Activated T-helper 17 cell treated with anti-CD3 and anti-CD28 coated beads, Interleukin-2, amount 50 U/mL, for 72 hours (primary cell): ENCODE measurements around the gene NOX5. TPM values are rescaled to one million over a fixed set of nuclear protein-coding genes. Genes with fewer than 3 reads are reported as not detected.
"Not testable (repeated sequence)": the region's sequence is repeated elsewhere in the genome, so short reads cannot be mapped to it uniquely, and the experiment has no call there.

Experiments used
- ATAC-seq: fragments of 150-1000 bp; cut with Tn5 transposase; replicated peaks from 2 replicates; pipeline ENCODE4 v1.10.0; 2021; ENCODE audit warnings: mild to moderate bottlenecking, moderate library complexity
- H3K27ac Mint-ChIP-seq: one replicate; pipeline ENCODE4 v1.8.0; 2022; ENCODE audit warnings: mixed read lengths
- H3K27me3 Mint-ChIP-seq: one replicate; pipeline ENCODE4 v1.8.0; 2022; ENCODE audit warnings: mixed read lengths
- H3K36me3 Mint-ChIP-seq: one replicate; pipeline ENCODE4 v1.8.0; 2022; ENCODE audit warnings: low read depth, mild to moderate bottlenecking, mixed read lengths
- H3K4me1 Mint-ChIP-seq: one replicate; pipeline ENCODE4 v1.8.0; 2022; ENCODE audit warnings: mixed read lengths
- H3K4me3 Mint-ChIP-seq: one replicate; pipeline ENCODE4 v1.8.0; 2022; ENCODE audit warnings: mild to moderate bottlenecking, mixed read lengths
- H3K9me3 Mint-ChIP-seq: one replicate; pipeline ENCODE4 v1.8.0; 2022; ENCODE audit warnings: mixed read lengths
- total RNA-seq, 2 donors: library from RNA; stranded (reverse); gene quantifications; one replicate each; pipeline ENCODE4 v1.2.3, GENCODE V29; 2022

Gene NOX5
- not detected for total RNA-seq

DNA sequence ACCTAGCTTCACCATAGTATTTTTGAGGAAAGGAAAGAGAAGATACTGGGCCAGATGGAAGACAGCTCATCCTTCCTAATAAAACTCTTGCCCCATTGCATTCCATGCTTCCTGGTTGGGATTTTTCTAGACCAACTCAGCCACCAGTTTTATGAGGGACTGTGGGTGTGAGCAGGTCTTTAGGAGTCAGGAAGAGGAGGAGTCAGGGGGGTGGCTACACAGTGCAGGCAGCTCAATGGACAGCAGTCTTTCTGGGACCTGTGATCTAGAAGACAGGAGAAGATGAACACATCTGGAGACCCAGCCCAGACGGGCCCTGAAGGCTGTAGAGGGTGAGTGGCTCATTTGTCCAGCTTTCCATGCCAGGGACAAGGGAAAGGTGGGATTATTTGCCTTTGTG is at the start of gene NOX5:
Gene NOX5 (plus strand): TSS at position 242 of the 400 bp plus-strand sequence. CDS start 41 bp downstream, at position 283.
- no peaks in the 10 kb centered on the region for H3K9me3 Mint-ChIP-seq

GRCh38 chr15:68966996-68967395 is 47.5 kb upstream of the NOX5 start:
- H3K9me3 Mint-ChIP-seq: peaks cover 14% of the 10 kb centered on the region
- peaks cover 46% of the 10 kb centered on the region for H3K27me3 Mint-ChIP-seq
- H3K36me3 Mint-ChIP-seq: no peaks in the 10 kb centered on the region
- H3K27ac Mint-ChIP-seq: no peak overlapping the region
- no peaks in the 10 kb centered on the region for H3K4me1 Mint-ChIP-seq
- no peak overlapping the region for H3K4me3 Mint-ChIP-seq
- ATAC-seq: no peak

More for the DNA sequence above, at the start of gene NOX5:
- no peak within 1 kb of the TSS for H3K27ac Mint-ChIP-seq
- no peak for ATAC-seq
- no peaks in the 10 kb centered on the region for H3K4me1 Mint-ChIP-seq
- no peaks in the 10 kb centered on the region for H3K36me3 Mint-ChIP-seq
- peaks cover 15% of the 10 kb centered on the region for H3K27me3 Mint-ChIP-seq
- H3K4me3 Mint-ChIP-seq: no peak within 1 kb of the TSS

DNA sequence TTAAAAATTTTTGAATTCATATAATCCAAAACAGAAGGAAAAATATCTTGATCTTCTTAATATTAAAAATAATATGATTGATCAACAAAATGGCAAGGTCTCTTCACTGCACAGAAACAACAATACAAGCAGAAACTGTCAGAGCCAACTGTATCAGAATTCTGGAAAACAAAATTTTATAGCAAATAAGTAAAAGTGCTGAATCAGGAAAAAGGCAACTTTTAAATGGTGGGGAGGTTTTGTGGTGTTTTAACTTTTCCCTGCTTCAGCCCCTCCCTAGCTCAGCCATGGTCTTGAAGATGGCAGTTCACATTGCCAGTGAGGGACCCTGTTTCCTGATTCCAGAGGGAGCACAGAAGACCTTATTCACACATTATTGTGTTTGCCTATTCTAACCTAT is 46.5 kb upstream of the NOX5 start:
- Mint-ChIP-seq H3K27me3 (peaks cover 50% of the 10 kb centered on the region), H3K27ac (no peak overlapping the region), H3K9me3 (peaks cover 13% of the 10 kb centered on the region), H3K36me3 (no peaks in the 10 kb centered on the region), H3K4me3 (no peak overlapping the region), H3K4me1 (no peaks in the 10 kb centered on the region)
- ATAC-seq: no peak

GRCh38 chr15:68969298-68969697 is 45.2 kb upstream of the NOX5 start:
- Mint-ChIP-seq H3K36me3 (no peaks in the 10 kb centered on the region), H3K27ac (no peak overlapping the region), H3K27me3 (peaks cover 53% of the 10 kb centered on the region), H3K9me3 (peaks cover 13% of the 10 kb centered on the region), H3K4me3 (no peak overlapping the region), H3K4me1 (no peaks in the 10 kb centered on the region)
- no peak for ATAC-seq

- Mint-ChIP-seq H3K4me3 (no peak overlapping the region), H3K9me3 (peaks cover 17% of the 10 kb centered on the region), H3K27ac (no peak overlapping the region), H3K27me3 (peaks cover 44% of the 10 kb centered on the region), H3K4me1 (no peaks in the 10 kb centered on the region), H3K36me3 (no peaks in the 10 kb centered on the region)
- ATAC-seq: no peak
Observed at GRCh38 chr15:68972201-68973065, 42.1 kb upstream of the NOX5 start.

GRCh38 chr15:68975651-68976160 is 38.8 kb upstream of the NOX5 start:
- not testable (repeated sequence) for ATAC-seq, H3K27ac Mint-ChIP-seq, H3K4me3 Mint-ChIP-seq, H3K36me3 Mint-ChIP-seq, H3K9me3 Mint-ChIP-seq, H3K4me1 Mint-ChIP-seq
- peaks cover 36% of the 10 kb centered on the region for H3K27me3 Mint-ChIP-seq

DNA sequence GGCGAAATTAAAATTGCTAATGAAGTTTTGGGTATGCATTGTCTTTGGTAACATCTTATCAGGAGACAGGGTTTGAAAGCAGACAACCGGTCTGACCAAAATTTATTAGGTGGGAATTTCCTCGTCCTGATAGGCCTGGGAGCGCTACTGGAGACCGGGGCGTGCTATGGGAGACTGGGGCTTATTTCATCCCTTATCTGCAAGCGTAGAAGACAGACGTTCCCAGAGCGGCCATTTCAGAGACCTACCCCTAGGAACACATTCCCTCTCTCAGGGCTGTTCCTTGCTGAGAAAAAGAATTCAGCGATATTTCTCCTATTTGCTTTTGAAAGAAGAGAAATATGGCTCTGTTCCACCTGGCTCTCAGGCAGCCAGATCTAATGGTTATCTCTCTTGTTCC is 37.1 kb upstream of the NOX5 start:
- not testable (repeated sequence) for H3K27ac Mint-ChIP-seq, ATAC-seq
- peaks cover 38% of the 10 kb centered on the region for H3K27me3 Mint-ChIP-seq

DNA sequence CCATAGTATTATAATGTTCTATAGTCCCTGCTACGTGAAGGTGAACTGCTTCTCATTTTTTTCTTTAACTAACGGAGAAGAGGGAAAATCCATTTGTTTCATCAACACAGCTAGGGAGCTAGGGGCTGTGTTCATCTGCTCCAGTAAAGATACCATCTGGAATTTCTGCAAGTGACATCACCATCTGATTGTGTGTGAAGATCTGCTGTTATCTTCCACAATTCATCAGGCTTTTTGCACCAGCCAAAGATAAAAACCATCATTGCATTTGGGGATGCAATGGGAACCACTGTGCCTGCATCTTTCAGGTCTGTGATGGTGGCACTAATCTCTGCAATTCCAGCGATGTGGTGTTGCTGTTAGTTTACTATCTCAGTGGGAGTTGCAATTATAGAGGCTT is 35.5 kb upstream of the NOX5 start:
- Mint-ChIP-seq H3K4me1 (no peaks in the 10 kb centered on the region), H3K27ac (no peak overlapping the region), H3K36me3 (no peaks in the 10 kb centered on the region), H3K4me3 (no peak overlapping the region), H3K27me3 (peaks cover 38% of the 10 kb centered on the region), H3K9me3 (peaks cover 4% of the 10 kb centered on the region)
- no peak for ATAC-seq

More for the DNA sequence above, 37.1 kb upstream of the NOX5 start:
- not testable (repeated sequence) for H3K36me3 Mint-ChIP-seq, H3K4me1 Mint-ChIP-seq, H3K9me3 Mint-ChIP-seq, H3K4me3 Mint-ChIP-seq

GRCh38 chr15:68979816-68980215 is 34.7 kb upstream of the NOX5 start:
- Mint-ChIP-seq H3K9me3 (peaks cover 4% of the 10 kb centered on the region), H3K27ac (no peak overlapping the region), H3K4me3 (no peak overlapping the region), H3K4me1 (no peaks in the 10 kb centered on the region), H3K36me3 (no peaks in the 10 kb centered on the region), H3K27me3 (peaks cover 30% of the 10 kb centered on the region)
- no peak for ATAC-seq

DNA sequence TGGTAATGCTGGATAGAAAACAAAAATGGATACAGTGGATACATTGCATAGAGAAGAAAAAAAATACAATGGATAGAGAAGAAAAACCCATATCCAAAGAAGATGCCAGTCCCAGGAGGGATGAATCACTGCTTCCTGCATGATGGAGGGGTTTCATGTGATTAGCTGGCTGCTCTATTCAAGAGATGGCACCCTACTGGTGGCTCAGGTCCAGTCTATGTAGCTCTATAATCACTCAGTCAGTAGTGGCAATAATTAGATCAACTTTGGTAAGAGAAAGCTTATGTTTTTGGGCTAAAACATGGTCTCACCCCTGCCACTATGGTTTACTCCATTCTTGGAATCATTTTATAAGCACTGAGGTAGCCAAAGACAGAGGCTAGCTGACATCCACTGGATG is 33.7 kb upstream of the NOX5 start:
- no peak for ATAC-seq
- H3K27ac Mint-ChIP-seq: no peak overlapping the region
- peaks cover 4% of the 10 kb centered on the region for H3K9me3 Mint-ChIP-seq
- no peaks in the 10 kb centered on the region for H3K4me1 Mint-ChIP-seq
- no peak overlapping the region for H3K4me3 Mint-ChIP-seq
- no peaks in the 10 kb centered on the region for H3K36me3 Mint-ChIP-seq
- H3K27me3 Mint-ChIP-seq: peaks cover 31% of the 10 kb centered on the region

DNA sequence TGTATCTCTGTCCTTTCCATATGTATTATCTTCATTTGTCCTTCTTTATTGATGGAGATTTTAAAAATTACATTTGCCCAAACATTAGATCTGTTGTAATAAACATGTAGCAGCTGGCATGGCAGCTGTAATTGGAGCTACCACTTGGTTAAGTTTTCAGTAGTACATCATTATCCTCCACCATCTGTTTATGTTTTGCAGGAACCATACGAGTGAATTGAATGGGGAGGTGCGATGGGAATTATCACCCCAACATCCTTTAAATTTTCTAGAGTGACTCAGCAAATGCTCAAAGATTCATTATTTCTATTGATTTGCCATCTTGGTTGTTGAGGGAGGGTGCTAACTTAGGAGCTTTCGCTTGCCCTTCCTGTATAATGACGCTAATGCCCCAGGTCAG is 32.6 kb upstream of the NOX5 start:
- H3K4me3 Mint-ChIP-seq: no peak overlapping the region

DNA sequence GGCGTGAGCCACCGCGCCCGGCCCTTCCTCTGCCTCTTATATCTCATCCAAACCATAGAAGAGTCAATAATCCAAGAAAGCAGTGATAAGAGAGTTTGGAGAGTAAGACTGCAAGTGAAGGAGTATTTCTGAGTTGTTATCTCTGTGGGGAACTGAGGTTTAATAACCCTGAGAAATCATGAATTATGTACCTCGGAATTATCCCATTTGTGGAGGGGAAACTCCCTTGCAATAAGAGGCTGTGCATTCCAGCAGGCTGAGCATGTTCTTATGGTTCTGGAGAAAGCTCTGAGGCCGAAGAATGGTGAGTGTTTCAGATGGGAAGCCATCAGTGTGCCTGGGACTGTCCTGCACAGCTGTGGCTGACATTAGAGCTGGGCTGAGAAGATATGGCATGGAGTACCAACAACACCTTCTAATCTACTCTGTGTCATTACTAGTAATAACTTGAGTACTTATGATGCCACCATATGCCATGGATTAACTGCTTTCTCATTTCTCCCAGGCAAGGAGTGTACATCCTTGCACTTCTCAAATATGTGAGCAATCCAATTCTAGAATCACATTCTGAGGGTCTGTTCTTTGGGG is 31.4 kb upstream of the NOX5 start:
- no peaks in the 10 kb centered on the region for H3K9me3 Mint-ChIP-seq
- H3K4me1 Mint-ChIP-seq: no peaks in the 10 kb centered on the region

More for the DNA sequence above, 32.6 kb upstream of the NOX5 start:
- Mint-ChIP-seq H3K4me1 (no peaks in the 10 kb centered on the region), H3K36me3 (no peaks in the 10 kb centered on the region), H3K27ac (no peak overlapping the region), H3K27me3 (peaks cover 35% of the 10 kb centered on the region), H3K9me3 (peaks cover 3% of the 10 kb centered on the region)
- no peak for ATAC-seq

GRCh38 chr15:68983961-68984481 is 30.5 kb upstream of the NOX5 start:
- ATAC-seq: no peak
- H3K27me3 Mint-ChIP-seq: peaks cover 38% of the 10 kb centered on the region
- no peak overlapping the region for H3K4me3 Mint-ChIP-seq
- no peak overlapping the region for H3K27ac Mint-ChIP-seq
- H3K36me3 Mint-ChIP-seq: no peaks in the 10 kb centered on the region
- H3K4me1 Mint-ChIP-seq: no peaks in the 10 kb centered on the region
- H3K9me3 Mint-ChIP-seq: no peaks in the 10 kb centered on the region

More for the DNA sequence above, 31.4 kb upstream of the NOX5 start:
- no peak overlapping the region for H3K27ac Mint-ChIP-seq
- H3K4me3 Mint-ChIP-seq: no peak overlapping the region
- no peak for ATAC-seq
- H3K27me3 Mint-ChIP-seq: peaks cover 39% of the 10 kb centered on the region
- H3K36me3 Mint-ChIP-seq: no peaks in the 10 kb centered on the region

GRCh38 chr15:68984586-68984985 is 29.9 kb upstream of the NOX5 start:
- Mint-ChIP-seq H3K9me3 (no peaks in the 10 kb centered on the region), H3K36me3 (no peaks in the 10 kb centered on the region), H3K27me3 (peaks cover 38% of the 10 kb centered on the region), H3K4me1 (no peaks in the 10 kb centered on the region), H3K4me3 (no peak overlapping the region), H3K27ac (no peak overlapping the region)
- ATAC-seq: no peak
